GM10266 (cell line): ENCODE measurements around the gene MLLT3.

Source experiments
- DNase-seq: peaks from one replicate; pipeline ENCODE4 v3.0.0; 2012; ENCODE audit errors: extremely low spot score
- TF ChIP-seq, protein P1 (sequence below): IDR thresholded peaks from 2 replicates; pipeline ENCODE4 v1.5.1; 2012; ENCODE audit warnings: mild to moderate bottlenecking, low read depth; ENCODE audit not compliant: control insufficient read depth, insufficient read depth; ENCODE audit errors: missing control alignments

Gene MLLT3

DNA sequence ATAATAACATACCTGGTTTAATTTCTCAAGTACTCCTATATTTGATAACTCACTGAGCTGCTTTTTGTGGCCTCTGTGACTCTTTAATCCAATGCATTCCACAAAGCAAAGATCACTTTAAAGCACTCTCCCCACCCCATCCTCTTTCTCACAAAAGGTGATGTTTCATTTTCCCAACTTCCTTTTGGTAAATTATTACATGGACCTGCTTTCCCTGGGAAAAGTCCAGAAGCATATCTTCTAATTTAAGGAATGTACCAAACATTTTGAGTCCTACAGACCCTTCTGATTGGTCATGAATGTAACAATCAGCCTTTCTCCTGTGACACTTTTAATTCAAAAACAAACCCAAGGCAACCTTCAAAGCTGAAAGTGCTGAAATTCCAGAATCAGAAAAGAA is 71.1 kb downstream of the MLLT3 start:
- DNase-seq, result no peak
- TF ChIP-seq, protein P1, sequence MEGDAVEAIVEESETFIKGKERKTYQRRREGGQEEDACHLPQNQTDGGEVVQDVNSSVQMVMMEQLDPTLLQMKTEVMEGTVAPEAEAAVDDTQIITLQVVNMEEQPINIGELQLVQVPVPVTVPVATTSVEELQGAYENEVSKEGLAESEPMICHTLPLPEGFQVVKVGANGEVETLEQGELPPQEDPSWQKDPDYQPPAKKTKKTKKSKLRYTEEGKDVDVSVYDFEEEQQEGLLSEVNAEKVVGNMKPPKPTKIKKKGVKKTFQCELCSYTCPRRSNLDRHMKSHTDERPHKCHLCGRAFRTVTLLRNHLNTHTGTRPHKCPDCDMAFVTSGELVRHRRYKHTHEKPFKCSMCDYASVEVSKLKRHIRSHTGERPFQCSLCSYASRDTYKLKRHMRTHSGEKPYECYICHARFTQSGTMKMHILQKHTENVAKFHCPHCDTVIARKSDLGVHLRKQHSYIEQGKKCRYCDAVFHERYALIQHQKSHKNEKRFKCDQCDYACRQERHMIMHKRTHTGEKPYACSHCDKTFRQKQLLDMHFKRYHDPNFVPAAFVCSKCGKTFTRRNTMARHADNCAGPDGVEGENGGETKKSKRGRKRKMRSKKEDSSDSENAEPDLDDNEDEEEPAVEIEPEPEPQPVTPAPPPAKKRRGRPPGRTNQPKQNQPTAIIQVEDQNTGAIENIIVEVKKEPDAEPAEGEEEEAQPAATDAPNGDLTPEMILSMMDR, result no peak

DNA sequence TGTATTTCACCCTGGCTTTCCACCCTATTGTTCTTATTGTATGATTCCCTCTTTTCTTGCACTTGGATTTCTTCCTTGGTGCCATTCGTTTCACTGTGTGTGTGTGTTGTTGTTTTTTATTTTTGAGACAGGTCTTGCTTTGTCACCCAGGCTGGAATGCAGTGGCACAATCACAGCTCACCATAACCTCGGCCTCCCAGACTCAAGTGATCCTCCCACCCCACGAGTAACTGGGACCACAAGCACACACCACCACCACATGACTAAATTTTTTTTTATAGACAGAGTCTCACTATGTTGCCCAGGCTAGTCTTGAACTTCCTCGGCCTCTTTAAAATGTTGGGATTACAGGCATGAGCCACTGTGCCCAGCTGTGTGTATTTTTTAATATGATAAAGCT is 72.0 kb downstream of the MLLT3 start:
- TF ChIP-seq, protein P1, result no peak
- DNase-seq, result no peak

DNA sequence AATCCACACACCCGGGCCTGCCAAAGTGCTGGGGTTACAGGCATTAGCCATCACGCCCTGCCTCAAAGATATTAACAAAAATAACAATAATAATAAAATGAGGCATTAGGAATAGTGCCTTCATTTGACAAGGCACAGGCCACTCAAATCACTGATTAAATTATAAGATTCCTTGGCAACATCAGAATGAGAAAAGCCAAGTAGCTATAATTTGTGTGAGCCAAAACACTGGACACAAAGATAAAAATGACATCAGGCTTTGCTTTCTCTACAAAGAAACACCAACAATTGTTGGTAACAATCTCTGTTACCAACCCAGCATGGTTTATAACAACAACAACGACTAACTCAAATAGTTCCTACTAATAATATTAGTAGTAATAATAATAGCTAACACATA is 73.2 kb downstream of the MLLT3 start:
- no peak for DNase-seq
- TF ChIP-seq, protein P1, result no peak

DNA sequence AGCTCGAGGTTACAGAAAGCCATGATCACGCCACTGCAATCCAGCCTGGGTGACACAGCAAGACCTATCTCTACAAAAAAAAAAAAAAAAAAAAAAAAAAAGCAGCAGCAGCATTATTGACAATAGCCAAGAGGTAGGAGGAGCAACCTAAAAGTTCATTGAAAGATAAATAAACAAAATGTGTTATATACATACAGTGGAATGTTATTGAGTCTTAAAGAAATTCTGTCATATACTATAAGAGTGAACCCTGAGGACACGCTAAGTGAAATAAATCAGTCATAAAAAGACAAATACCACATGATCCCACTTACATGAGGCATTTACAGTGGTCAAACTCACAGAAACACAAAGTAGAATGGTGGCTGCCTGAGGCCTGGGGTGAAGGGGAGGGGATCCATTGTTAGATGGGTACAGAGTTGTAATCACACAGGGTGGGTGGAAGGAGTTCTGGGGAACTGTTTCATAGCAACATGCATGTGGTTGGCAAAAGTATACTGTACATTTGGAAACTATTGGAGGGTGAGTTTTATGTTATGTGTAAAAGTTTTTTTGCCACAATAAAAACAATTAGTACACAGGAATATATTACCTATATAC is 77.2 kb downstream of the MLLT3 start:
- no peak for DNase-seq
- TF ChIP-seq, protein P1, result no peak

DNA sequence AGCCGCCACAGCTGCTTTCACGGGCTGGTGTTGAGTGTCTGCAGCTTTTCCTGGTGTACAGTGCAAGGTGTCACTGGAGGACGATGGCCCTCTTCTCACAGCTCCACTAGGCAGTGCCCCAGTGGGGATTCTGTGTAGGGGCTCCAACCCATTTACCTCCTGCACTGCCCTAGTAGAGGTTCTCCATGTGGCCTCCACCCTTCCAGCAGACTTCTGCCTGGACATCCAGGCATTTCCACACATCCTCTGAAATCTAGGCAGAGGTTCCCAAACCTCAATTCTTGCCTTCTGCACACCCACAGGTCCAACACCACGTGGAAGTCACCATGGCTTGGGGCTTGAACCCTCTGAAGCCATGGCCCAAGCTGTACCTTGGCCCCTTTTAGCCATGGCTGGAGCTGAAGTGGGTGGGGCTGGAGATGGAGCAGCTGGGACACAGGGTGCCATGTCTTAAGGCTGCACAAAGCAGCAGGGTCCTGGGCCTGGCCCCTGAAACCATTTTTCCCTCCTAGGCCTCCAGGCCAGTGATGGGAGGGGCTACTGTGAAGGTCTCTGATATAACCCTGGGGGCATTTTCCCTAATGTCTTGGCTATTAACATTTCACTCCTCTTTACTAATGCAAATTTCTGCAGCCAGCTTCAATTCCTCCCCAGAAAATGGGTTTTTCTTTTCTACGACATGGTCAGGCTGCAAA is 82.0 kb downstream of the MLLT3 start:
- no peak for DNase-seq
- TF ChIP-seq, protein P1, result no peak

DNA sequence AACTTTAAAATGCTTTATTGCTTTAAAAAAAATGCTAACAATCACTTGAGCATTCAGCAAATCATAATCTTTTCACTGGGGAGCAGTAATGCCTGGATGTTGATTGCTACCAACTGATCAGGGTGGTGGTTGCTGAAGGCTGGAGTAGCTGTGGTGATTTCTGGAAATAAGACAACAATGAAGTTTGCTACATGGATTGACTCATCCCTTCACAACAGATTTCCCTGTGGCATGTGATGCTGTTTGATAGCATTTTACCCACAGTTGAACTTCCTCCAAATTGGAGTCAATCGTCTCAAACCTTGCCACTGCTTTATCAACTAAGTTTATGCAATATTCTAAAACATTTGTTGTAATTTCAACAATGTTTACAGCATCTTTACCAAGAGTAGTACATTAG is 83.3 kb downstream of the MLLT3 start:
- DNase-seq, result no peak
- TF ChIP-seq, protein P1, result no peak

DNA sequence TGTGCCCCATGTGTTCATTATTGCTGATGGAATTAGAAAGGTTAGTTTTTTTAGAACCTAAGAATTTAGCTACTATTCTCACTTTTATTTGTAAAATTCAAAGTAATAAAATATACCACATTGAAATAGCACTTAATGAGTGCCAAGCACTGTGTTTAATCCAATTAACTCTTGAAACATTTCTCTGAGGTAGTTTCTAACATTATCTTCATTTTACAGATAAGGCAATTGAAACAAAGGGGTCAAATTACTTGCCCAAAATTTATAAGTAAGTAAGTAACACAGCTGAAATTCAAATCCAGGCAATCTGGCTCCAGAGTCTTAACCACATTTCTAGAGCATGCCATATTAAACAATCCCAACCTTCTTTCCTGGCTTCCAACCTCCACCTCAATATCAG is 84.2 kb downstream of the MLLT3 start:
- no peak for DNase-seq
- TF ChIP-seq, protein P1, result no peak
